Testis (tissue), 2 donors: ENCODE results near the gene DMGDH.

ENCODE experiments used
- POLR2A ChIP-seq: fragments of 450-650 bp; IDR thresholded peaks from one replicate; pipeline ENCODE4 v1.6.1; 2017; ENCODE audit warnings: antibody characterized with exemption, mild to moderate bottlenecking, moderate library complexity
- TF ChIP-seq, protein P1 (sequence below), 3 experiments: fragments of 450-650 bp in 2 of 3; fragments of 200-600 bp in 1 of 3; sonication (generic) in 1 of 3; IDR thresholded peaks; one replicate each; pipeline ENCODE4 v1.5.1; 2016 to 2019; ENCODE audit warnings: antibody characterized with exemption in 3 of 3, mild to moderate bottlenecking in 2 of 3, moderate library complexity in 1 of 3

GRCh38 chr5:79011869-79012268, 57.6 kb downstream of the DMGDH start:
- TF ChIP-seq, protein P1, sequence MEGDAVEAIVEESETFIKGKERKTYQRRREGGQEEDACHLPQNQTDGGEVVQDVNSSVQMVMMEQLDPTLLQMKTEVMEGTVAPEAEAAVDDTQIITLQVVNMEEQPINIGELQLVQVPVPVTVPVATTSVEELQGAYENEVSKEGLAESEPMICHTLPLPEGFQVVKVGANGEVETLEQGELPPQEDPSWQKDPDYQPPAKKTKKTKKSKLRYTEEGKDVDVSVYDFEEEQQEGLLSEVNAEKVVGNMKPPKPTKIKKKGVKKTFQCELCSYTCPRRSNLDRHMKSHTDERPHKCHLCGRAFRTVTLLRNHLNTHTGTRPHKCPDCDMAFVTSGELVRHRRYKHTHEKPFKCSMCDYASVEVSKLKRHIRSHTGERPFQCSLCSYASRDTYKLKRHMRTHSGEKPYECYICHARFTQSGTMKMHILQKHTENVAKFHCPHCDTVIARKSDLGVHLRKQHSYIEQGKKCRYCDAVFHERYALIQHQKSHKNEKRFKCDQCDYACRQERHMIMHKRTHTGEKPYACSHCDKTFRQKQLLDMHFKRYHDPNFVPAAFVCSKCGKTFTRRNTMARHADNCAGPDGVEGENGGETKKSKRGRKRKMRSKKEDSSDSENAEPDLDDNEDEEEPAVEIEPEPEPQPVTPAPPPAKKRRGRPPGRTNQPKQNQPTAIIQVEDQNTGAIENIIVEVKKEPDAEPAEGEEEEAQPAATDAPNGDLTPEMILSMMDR (IDR thresholded peaks at IDR 0.05), result no peak
- no peak for TF ChIP-seq POLR2A
